Sigmoid colon (tissue), 7 donors: ENCODE measurements around the gene OR13J1. TPM values are rescaled to one million over a fixed set of nuclear protein-coding genes. Genes with fewer than 3 reads are reported as not detected.
"Not testable (repeated sequence)": the region's sequence is repeated elsewhere in the genome, so short reads cannot be mapped to it uniquely, and the experiment has no call there.

Experiments used
- DNase-seq: peaks from one replicate; pipeline ENCODE4 v3.0.0-alpha.2; 2019
- H3K27ac ChIP-seq, 4 donors: fragments of 200-600 bp; sonication (generic); one replicate each; pipeline ENCODE4 v1.5.1; 2016 to 2019; ENCODE audit warnings: mild to moderate bottlenecking in 1 of 4
- H3K27me3 ChIP-seq, 3 donors: fragments of 200-600 bp; sonication (generic); one replicate each; pipeline ENCODE4 v1.5.1; 2019; ENCODE audit warnings: mild to moderate bottlenecking in 1 of 3
- H3K36me3 ChIP-seq, 4 donors: fragments of 200-600 bp; sonication (generic); one replicate each; pipeline ENCODE4 v1.5.1; 2016 to 2019
- H3K4me1 ChIP-seq, 4 donors: fragments of 200-600 bp; sonication (generic); one replicate each; pipeline ENCODE4 v1.5.1; 2017 to 2019
- H3K4me3 ChIP-seq, 4 donors: fragments of 200-600 bp; sonication (generic); one replicate each; pipeline ENCODE4 v1.5.1; 2017 to 2019; ENCODE audit warnings: mild to moderate bottlenecking in 2 of 4, moderate library complexity in 1 of 4
- H3K9me3 ChIP-seq, 4 donors: fragments of 200-600 bp in 3 of 4; sonication (generic) in 3 of 4; one replicate each; pipeline versions ENCODE4 v1.5.1 to v1.6.1; 2013 to 2019
- EP300 ChIP-seq, 4 donors: sonication (generic); formaldehyde crosslinking; IDR thresholded peaks; one replicate each; pipeline ENCODE4 v1.6.1; 2017; ENCODE audit warnings: antibody characterized with exemption in 4 of 4
- POLR2A ChIP-seq, 2 donors: fragments of 450-650 bp; IDR thresholded peaks; one replicate each; pipeline ENCODE4 v1.6.1; 2016; ENCODE audit warnings: antibody characterized with exemption in 2 of 2, mild to moderate bottlenecking in 2 of 2, moderate library complexity in 2 of 2
- POLR2AphosphoS5 ChIP-seq, 4 donors: sonication (generic); formaldehyde crosslinking; IDR thresholded peaks; one replicate each; pipeline ENCODE4 v1.6.1; 2017; ENCODE audit warnings: antibody characterized with exemption in 4 of 4
- WGBS, 2 donors: extraction: QIAGEN DNeasy Blood & Tissue Kit; methylation state at CpG; one replicate each; pipeline ENCODE4 v1.1.7; 2013; 5-methylcytosine and 5-hydroxymethylcytosine counted together
- intact Hi-C: fragments of 100-400 bp; cut with DNase I; formaldehyde crosslinking; loops from one replicate; pipeline ENCODE4 v1.15.1; 2023
- polyA plus RNA-seq, 3 donors: library from polyadenylated mRNA; stranded (reverse); fragments of 200-250 nt; gene quantifications; one replicate each; pipeline ENCODE4 v1.2.3, GENCODE V29; 2013
- total RNA-seq, 4 donors: library from RNA; depleted of rRNA; stranded (reverse); fragments of >200 nt; gene quantifications; one replicate each; pipeline ENCODE4 v1.1.0, GENCODE V29; 2016
- TF ChIP-seq, protein P1 (sequence below), 4 experiments: fragments of 450-650 bp in 3 of 4; fragments of 200-600 bp in 1 of 4; IDR thresholded peaks; one replicate each; pipeline ENCODE4 v1.5.1; 2016 to 2019; ENCODE audit warnings: antibody characterized with exemption in 4 of 4, mild to moderate bottlenecking in 3 of 4, moderate library complexity in 2 of 4
- donor health status: healthy with polysubstance abuse.
- donor health status: Bipolar disorder and iron deficiency.
- donor health status: healthy.

Gene OR13J1
- total and polyA plus RNA-seq, 7 donors = not detected

- H3K36me3 ChIP-seq = no peaks in the 10 kb centered on the region
- H3K27me3 ChIP-seq = no peaks in the 10 kb centered on the region
- no peaks in the 10 kb centered on the region for H3K9me3 ChIP-seq
- no peak overlapping the region for H3K27ac ChIP-seq
- no peak for DNase-seq
- H3K4me3 ChIP-seq = no peak overlapping the region
- WGBS, 2 donors = 18 to 34% methylated on average over 3 of the region's 3 CpGs
- TF ChIP-seq EP300 (IDR thresholded peaks at IDR 0.05) = no peak
- TF ChIP-seq, protein P1, sequence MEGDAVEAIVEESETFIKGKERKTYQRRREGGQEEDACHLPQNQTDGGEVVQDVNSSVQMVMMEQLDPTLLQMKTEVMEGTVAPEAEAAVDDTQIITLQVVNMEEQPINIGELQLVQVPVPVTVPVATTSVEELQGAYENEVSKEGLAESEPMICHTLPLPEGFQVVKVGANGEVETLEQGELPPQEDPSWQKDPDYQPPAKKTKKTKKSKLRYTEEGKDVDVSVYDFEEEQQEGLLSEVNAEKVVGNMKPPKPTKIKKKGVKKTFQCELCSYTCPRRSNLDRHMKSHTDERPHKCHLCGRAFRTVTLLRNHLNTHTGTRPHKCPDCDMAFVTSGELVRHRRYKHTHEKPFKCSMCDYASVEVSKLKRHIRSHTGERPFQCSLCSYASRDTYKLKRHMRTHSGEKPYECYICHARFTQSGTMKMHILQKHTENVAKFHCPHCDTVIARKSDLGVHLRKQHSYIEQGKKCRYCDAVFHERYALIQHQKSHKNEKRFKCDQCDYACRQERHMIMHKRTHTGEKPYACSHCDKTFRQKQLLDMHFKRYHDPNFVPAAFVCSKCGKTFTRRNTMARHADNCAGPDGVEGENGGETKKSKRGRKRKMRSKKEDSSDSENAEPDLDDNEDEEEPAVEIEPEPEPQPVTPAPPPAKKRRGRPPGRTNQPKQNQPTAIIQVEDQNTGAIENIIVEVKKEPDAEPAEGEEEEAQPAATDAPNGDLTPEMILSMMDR (IDR thresholded peaks at IDR 0.05) = peak; percentile 43 to 82 (median 61)
- intact Hi-C loops = loop anchor here (1.0 kb wide), 1 partner anchor 42 kb away; no protein-coding TSS in a partner anchor
- peaks cover 0 to 49% (median 43%) of the 10 kb centered on the region in 4 donors for H3K4me1 ChIP-seq
These were observed 32.8 kb upstream of the OR13J1 start for GRCh38 chr9:35903049-35903448.

DNA sequence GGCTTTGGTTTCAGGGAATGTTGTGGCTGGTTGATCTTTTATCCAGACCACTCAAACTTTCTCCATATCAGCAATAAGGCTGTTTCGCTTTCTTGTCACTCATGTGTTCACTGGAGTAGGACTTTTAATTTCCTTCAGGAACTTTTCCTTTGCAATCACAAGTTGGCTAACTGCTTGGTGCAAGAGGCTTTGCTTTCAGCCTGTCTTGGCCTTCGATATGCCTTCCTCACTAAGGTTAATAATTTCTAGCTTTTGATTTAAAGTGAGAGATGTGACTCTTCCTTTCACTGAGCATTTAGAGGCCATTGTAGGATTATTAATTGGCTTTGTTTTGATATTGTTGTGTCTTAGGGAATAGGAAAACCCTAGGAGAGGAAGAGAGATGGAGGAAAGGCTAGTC, 28.8 kb upstream of the OR13J1 start:
- H3K9me3 ChIP-seq = no peaks in the 10 kb centered on the region
- no peak overlapping the region for H3K4me3 ChIP-seq
- H3K4me1 ChIP-seq = peaks cover 0 to 8% (median 3%) of the 10 kb centered on the region in 4 donors
- H3K36me3 ChIP-seq = no peaks in the 10 kb centered on the region
- intact Hi-C loops = no loop called here
- 50 to 76% methylated on average over 2 of the region's 2 CpGs for WGBS, 2 donors
- no peak for DNase-seq
- no peaks in the 10 kb centered on the region for H3K27me3 ChIP-seq
- TF ChIP-seq POLR2A (IDR thresholded peaks at IDR 0.05) (no peak), POLR2AphosphoS5 (IDR thresholded peaks at IDR 0.05) (no peak), EP300 (IDR thresholded peaks at IDR 0.05) (no peak)
- TF ChIP-seq, protein P1 (IDR thresholded peaks at IDR 0.05) = no peak
- no peak overlapping the region for H3K27ac ChIP-seq

DNA sequence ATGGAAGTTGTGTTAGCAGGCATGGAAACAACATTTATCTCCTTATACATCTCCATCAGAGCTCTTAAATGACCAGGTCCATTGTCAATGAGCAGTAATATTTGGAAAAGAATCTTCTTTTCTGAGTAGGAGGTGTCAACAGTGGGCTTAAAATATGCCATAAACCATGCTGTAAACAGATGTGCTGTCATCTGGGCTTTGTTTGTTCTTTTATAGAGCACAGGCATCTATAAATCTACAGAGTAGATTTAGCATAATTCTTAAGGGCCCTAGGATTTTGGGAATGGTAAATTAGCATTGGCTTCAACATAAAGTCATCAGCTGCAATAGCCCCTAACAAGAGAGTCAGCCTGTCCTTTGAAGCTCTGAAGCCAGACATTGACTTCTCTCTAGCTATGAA, 28.1 kb upstream of the OR13J1 start:
- Histone ChIP-seq H3K36me3 (no peaks in the 10 kb centered on the region), H3K9me3 (no peaks in the 10 kb centered on the region), H3K27me3 (no peaks in the 10 kb centered on the region), H3K4me3 (no peak overlapping the region), H3K27ac (no peak overlapping the region), H3K4me1 (peaks cover 0 to 3% (median 2%) of the 10 kb centered on the region in 4 donors)
- intact Hi-C loops = no loop called here
- no peak for DNase-seq
- TF ChIP-seq, protein P1 (IDR thresholded peaks at IDR 0.05) = no peak
- TF ChIP-seq EP300 (IDR thresholded peaks at IDR 0.05) (no peak), POLR2AphosphoS5 (IDR thresholded peaks at IDR 0.05) (no peak), POLR2A (IDR thresholded peaks at IDR 0.05) (no peak)

DNA sequence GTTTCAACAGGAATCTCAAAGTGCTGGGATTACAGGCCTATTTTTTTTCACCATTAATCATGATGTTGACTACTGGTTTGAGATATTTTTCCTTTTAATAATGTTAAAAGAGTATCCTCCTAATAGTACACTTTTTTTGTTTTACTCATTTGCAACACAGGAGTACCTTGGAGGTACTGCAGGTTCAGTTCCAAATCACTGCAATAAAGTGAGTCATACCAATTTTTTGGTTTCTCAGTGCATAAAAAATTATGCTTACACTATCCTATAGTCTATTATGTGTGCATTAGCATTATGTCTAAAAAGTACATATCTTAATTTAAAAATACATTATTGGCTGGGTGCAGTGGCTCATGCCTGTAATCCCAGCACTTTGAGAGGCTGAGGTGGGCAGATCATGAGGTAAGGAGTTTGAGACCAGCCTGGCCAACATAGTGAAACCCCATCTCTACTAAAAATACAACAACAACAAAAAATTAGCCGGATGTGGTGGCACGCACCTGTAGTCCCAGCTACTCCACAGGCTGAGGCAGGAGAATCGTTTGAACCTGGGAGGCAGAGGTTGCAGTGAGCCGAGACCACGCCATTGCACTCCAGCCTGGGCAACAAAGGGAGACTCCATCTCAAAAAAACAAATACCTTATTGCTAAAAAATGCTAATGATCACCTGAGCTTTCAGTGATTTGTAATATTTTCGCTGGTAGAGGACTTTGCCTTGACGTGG, 27.3 kb upstream of the OR13J1 start:
- 86 to 88% methylated on average over 7 of the region's 7 CpGs for WGBS, 2 donors
- intact Hi-C loops, H3K4me3 ChIP-seq: not testable (repeated sequence)

DNA sequence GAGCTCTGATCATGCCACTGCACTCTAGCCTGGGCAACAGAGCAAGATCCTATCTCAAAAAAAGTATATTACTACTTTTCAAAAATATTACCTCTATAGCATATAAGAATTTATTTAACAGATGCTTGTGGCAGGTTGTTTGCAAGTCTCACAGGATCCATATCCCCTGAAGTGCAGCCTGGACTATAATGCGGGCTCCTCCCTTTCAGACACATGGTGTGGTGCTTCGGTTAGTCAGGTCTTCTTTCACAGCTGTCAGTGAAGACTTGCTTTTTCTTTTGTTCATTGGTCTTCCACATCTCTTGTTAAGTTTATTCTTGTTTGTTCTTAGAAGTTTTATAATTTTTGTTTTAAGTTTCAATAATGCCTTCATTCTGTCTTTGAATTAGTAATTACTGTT, 26.4 kb upstream of the OR13J1 start:
- Histone ChIP-seq H3K27me3 (no peaks in the 10 kb centered on the region), H3K27ac (no peak overlapping the region), H3K9me3 (no peaks in the 10 kb centered on the region), H3K4me3 (no peak overlapping the region), H3K36me3 (no peaks in the 10 kb centered on the region), H3K4me1 (no peaks in the 10 kb centered on the region)
- TF ChIP-seq EP300 (IDR thresholded peaks at IDR 0.05) = no peak
- TF ChIP-seq POLR2AphosphoS5 (IDR thresholded peaks at IDR 0.05) = no peak
- TF ChIP-seq, protein P1 (IDR thresholded peaks at IDR 0.05) = no peak
- no peak for TF ChIP-seq POLR2A (IDR thresholded peaks at IDR 0.05)
- DNase-seq = no peak
- intact Hi-C loops = no loop called here
- 96 to 98% methylated on average over 2 of the region's 2 CpGs for WGBS, 2 donors

More for the DNA sequence above, 27.3 kb upstream of the OR13J1 start:
- DNase-seq, H3K9me3 ChIP-seq, H3K4me1 ChIP-seq, H3K27me3 ChIP-seq, H3K27ac ChIP-seq, H3K36me3 ChIP-seq: not testable (repeated sequence)
